KG1 (cell line): Measurements from ENCODE around the gene USP13.
"Not testable (repeated sequence)": the region's sequence is repeated elsewhere in the genome, so short reads cannot be mapped to it uniquely, and the experiment has no call there.

Experiments used
- DNase-seq: peaks from one replicate; lab custom pipeline; 2025; lab: John Stamatoyannopoulos, UW

USP13 gene

DNA sequence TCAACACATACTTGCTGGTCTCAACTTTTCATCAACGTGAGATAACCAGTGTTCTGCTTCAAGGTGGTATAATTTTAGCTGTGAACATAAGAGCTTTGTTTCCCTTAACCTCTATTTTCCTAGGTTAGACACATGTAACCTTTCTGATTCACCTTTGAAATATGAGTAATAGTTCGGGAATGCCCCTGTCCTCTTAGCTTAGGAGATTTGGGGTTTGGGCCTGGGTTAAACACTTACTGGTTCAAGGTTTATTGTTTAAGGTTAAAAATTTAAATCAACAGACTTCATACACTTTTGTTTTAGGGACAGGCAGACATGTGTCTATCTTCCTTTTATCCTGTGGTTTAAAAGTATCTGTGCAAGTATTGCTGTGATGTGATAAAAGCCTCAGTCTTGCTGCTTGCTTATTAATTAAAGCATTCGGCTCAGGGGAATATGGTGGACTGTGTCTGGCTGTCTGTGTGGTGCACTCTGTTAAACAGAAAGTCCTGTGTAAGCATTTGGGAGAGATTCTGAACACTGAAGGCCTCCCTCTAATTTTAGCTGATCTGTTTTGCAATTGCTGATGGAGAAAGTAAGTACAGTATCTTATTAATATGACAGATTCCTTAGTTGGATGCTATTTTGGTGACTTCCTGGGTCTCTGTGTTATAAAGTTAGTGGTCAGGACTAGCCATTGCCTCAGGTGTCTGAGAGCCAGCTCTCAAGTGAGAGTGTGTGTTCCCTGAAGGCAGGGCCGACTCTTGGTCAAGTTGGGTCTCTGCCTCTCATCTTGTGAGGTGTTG lies 81.8 kb downstream of the USP13 start:
- no peak for DNase-seq

DNA sequence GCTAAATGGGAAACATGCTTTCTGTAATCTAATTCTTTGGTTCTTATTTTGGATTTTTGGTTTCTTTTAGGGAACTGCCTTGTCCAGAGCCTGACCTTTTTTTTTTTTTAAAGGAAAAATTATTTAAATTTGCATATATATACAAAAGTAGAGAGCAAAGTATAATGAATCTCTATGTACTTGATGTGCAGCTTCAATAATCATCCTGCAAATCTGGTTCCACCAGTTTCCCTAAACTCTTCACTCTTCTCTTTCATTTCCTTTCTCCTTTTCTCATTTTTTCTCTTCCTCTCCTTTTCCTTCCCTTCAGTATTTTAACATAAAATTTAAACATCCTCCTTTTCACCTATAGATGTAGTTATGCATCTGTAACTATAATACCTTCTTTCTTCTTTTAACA lies 82.5 kb downstream of the USP13 start:
- no peak for DNase-seq

DNA sequence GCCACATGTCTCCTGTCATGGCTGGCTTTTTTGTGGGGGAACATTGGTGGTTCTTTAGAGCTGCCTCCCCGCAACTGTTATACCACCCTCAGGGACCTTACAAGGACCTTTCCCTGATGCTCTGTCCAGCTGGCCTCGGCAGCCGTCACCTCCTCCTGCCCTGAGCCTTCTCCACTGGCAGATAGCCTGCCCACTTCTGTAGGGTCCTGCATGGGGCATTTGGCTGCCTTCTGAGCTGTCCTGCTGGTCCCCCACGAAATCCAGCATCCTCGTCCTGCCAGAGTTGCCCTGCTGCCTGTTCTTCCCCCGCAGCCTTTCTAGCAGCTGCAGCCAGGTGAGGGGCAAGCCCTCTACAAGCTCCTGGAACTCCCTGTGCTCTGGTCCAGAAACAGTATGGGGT lies 86.2 kb downstream of the USP13 start:
- DNase-seq, result no peak

DNA sequence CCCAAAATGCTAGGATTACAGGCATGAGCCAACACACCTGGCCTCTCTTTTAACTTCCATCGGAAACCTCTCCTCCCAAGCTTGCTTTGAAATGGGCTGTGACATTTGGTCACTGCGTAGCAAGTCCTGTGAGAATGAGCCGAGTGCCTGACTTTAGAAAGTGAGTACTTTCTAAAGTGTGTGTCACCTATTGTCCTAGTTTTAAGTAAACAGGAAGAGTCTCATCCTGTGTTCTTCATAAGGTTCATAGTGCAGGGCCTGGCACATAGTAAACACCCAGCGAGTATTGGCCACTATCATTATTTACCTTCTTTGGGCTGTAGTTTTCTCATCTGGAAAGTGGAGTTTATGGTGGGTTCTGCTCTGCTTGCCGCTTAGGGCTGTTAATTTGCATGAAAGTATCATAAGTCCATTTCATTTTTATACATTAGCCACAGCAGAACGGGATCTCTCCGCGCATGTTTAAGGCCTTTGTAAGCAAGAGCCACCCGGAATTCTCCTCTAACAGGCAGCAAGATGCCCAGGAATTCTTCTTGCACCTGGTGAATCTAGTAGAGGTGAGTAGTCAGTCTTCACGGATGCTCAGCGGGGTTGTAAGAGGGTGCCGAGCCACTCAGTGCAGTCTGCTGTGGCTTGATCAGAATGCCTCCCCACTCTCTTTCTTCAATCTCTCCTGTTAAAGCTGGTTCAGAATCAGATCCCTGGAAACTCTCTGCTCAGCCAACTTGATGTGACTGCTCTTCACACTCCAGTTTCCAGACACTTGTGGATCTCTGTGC lies 87.2 kb downstream of the USP13 start:
- no peak for DNase-seq

DNA sequence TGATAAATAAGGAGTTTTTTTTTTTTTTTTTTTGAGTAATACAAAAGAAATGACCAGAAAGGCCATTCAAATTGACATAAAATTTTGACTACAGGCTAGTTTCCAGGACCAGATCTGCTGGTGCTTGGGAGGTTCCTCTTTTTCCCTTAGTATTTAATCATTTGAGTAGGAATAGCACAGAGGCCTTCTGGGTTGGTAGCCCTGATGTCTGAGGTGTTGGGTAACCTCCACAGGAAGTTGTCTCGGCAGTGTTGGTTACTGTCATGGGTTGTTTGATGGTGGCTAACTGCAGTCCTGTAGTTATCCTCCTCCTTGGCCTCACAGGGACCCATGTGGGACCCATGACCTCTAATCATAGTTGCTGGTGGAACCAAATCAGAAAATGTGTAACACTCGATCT lies 91.1 kb downstream of the USP13 start:
- DNase-seq, result no peak

DNA sequence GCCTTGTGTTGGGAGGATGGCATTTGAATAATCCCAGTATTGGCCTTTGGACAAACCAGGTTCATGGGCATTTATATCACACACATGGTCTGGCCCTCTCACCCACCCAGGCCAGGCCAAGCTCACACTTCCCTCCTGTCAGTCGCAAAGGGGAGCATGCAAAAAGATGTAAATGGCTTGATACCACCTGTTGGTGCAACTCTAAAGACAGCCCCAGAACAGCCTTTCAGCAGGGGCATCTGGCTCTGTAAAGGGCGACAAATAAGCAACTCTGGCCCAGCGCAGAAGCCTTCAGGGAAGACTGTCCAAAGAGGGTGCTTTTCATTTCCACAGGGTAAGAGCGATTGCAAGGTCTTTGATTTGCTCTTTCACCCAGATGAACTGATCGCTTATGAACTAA lies 91.8 kb downstream of the USP13 start:
- no peak for DNase-seq

DNA sequence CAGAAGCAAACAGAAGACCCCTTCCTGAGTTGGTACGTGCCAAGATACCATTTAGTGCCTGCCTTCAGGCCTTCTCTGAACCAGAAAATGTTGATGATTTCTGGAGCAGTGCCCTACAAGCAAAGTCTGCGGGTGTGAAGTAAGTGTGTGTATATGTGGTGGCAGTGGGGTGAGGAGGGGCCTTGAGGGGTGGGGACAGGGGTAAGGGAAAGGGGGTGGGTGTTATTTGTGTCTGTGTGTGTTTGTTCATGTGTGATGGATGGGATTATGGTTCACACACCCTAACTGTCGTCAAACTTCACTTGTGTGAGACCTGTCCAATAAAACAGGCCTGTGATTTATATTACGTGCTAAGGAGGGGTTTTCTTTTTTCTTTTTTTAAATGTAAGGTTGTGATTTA lies 92.2 kb downstream of the USP13 start:
- no peak for DNase-seq

DNA sequence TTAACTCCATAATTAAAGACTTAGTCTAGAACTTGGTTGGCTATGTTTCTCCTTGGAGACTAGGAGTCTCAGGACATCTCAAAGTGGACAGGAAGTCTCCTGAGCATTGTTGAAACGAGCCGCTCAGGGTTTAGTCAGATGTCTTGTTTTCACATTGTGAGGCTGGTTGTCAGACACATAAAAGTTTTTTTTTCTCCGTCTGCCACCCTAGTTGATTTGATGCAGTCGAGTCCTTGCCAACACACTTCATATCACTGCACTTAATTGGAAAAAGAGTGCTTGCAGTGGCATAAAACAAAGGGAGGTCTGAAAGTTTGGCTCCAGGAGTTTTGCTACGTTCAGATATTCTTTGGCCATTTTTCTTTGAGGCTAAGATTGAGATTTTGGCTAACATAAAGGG lies 92.9 kb downstream of the USP13 start:
- no peak for DNase-seq

DNA sequence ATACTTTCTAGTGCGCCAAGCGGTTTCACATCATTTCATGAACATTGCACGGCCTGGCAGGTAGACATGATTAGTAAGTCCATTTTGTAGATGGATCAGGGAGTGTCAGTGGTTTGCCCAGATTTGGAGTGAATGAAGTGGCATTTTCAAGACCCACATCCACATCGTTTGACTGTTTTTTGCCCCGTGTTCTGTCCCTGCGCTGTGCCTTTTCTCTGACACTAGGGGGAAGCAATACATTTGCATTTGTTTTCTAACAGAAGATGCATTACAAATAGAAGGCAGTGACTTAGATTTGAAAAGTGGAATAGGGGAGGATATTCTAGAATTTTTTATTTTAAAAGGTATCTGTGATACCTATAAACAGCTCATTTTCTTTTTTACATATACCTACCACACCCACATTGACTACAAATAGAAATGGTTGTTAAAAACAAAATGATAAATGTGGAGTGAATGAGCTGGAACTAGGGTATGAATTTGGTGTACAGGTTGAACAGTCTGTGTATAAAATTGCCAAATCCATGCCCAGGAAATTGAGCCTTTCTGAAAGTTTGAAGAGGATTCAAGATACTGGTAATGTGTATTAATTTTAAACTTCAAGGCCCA lies 98.0 kb downstream of the USP13 start:
- DNase-seq, result no peak

DNA sequence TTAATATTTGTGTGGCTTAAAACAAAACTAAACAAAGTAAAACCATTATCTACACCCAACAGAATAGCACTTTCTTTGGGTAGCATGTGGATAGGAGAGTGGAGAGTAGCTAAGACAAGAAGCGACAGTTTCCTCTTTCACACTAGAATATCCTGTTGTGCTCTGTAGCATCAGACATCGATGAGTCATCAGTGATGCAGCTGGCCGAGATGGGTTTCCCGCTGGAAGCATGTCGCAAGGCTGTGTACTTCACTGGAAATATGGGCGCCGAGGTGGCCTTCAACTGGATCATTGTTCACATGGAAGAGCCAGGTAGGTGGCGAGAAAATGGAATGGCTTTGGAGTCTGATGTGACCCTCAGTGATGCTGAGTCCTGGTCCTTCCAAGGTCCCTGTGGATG lies 108.1 kb downstream of the USP13 start:
- DNase-seq, result no peak

DNA sequence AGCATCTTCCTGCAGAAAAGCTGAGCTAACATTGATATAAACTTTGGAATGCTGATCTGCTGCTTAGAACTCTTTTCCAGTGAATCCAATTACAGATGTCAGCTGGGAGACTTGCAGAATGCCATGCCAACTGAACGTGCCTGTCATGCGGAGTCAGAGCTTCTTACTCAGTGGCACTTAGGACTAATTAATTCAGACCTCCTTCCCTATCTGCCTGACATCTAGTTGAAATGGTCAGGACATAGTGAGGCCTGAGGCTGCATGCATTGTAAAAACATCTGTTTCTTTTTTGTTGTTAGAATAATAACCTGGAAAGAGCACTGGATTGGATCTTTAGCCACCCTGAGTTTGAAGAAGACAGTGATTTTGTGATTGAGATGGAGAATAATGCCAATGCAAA lies 112.6 kb downstream of the USP13 start:
- no peak for DNase-seq

DNA sequence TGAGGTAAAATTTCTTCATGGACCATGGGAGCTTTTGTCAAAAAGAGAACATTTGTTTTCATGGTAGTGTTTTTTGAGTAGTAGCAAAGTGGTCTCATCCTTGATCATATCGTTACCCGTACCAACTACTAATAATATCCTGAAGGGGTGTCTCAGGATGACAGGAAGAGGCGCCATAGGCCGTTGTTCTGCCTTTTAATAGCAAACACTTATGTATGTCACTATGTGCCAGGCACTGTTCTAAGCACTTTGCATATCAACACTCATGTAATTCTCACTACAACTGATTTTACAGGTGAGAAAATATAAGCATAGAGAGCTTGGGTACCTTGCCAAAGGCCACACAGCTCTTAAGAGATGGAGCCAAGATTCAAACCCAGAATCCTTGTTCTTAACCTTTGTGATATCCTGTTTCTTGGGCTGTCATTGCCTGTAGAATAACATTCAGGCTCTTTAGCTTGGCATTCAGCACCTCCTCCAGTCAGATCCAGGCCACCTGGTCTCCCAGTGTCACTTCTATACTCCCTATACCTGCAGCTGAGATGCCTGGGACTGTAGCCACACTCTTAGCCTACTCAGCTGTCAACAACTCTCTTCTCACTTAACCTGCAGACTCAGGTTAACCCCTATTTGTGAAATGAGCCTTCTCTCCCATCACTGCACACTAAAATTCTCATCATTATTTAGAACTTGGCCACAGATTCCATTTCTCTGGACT lies 113.7 kb downstream of the USP13 start:
- no peak for DNase-seq

DNA sequence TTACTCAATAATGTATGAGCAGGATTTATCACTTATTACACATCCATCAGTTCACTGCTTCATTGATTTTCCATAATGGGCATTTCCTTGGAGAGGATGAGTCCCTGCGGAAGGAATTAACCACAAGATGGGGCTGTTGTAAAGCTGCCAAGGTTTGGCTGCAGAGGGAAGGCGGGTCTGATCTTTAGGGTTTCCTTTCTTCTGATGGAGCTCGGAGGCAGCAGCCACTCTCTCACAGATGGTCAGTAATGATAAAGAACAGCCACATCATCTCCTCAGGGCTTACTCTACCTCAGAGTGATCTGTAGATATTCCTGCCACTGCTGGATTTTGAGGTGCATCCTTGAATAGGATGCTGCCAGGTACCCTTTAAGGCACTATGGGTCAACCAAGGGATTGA lies 115.2 kb downstream of the USP13 start:
- DNase-seq, result no peak

DNA sequence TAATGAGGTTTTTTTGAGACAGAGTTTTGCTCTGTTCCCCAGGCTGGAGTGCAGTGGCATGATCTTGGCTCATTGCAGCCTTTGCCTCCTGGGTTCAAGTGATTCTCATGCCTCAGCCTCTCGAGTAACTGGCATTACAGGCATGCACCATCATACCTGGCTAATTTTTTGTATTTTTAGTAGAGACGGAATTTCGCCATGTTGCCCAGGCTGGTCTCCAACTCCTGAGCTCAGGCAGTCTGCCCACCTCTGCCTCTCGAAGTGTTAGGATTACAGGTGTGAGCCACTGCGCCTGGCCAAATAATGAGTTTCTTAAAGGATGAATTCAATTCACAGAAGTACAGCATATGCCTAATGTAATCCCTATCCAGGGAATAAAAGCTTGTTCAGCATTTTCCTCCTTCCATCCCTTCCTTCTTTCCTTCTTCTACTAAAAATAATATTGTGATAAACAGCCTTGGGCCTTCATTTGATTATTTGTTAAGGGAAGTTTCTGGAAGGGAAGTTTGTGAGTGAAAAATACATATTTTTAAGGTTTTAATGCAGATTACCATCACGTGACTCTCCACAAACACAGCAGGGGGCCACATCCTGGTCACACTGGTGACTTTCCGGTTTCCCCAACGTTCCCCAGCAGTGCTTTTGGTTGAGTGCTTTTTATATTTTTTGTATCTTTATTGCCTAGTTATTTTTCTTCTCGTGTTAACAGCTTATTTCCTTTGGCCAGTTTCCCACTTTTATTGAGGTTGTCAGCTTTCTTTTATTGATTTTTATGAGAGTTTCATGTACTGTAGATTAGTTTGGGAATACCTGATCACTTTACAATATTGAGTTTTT lies 116.8 kb downstream of the USP13 start:
- DNase-seq, result no peak

DNA sequence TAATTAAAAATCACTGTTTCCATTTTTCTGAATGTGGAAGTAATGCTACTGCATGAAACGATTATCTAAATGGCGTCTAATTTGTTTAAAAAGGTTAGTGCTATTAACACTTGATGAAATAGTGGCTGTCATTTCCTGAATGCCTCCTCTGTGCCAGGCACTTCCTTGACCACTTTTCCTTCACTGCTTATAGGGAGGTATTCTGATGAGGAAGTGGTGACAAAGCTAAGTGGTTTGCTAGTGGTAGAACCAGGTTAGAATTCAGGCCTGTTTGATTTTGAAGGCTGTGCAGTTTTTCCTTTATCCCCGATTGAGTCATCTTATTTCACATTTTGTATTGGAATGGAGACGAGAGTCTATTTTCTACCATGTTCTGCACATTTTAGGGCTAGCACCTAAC lies 119.0 kb downstream of the USP13 start:
- DNase-seq, result no peak

DNA sequence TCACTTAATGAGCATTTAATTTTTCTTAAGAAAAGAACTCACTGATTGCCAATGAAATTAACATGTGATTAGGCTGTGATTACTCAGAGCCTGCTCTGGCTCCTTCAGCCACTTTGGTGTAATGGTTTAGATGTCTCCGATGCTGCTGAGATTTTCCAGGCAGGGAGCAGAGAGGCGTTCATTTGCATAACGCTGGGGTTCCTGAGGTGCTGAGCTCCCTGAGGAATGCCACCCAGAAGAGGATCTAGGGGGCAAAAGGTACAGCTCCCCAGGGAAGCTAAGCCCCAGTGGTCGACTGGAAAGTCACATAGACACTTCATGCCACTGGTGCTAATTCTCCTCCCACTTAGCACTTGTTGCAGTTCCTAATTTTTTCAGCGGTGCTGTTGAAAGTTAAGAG lies 119.5 kb downstream of the USP13 start:
- DNase-seq, result no peak

DNA sequence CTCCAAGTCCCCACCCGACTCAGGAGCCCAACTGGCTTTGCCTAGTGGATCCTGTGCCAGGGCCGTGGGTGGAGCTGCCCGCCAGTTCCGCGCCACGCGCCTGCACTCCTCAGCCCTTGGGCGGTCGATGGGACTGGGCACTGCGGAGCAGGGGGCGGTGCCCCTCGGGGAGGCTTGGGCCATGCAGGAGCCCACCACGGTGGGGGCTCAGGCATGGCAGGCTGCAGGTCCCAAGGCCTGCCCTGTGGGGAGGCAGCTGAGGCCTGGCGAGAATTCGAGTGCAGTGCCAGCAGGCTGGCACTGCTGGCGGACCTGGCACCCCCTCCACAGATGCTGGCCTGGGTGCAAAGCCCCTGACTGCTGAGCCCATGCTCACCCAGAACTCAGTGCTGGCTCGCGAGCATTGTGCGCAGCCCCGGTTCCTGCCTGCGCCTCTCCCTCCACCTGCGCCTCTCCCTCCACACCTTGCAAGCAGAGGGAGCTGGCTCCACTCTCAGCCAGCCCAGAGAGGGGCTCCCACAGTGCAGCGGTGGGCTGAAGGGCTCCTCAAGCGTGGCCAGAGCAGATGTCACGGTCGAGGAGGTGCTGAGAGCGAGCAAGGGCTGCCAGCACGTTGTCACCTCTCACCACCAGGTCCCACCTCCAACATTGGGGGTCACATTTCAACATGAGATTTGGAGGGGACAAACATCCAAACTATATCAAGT lies 122.7 kb downstream of the USP13 start:
- DNase-seq, result no peak

DNA sequence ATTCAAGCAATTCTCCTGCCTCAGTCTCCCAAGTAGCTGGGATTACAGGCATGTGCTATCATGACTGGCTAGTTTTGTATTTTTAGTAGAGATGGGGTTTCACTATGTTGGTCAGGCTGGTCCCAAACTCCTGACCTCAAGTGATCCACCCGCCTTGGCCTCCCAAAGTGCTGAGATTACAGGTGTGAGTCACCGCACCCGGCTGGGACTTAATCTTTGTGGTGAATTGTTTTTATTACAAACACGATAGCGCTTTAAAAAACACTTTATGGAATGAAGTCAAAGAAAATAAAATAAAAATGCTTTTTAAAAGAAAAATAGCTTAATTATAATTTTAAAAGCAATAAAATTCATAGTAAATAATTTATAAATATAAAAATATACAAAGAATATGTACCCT lies 130.0 kb downstream of the USP13 start:
- not testable (repeated sequence) for DNase-seq

DNA sequence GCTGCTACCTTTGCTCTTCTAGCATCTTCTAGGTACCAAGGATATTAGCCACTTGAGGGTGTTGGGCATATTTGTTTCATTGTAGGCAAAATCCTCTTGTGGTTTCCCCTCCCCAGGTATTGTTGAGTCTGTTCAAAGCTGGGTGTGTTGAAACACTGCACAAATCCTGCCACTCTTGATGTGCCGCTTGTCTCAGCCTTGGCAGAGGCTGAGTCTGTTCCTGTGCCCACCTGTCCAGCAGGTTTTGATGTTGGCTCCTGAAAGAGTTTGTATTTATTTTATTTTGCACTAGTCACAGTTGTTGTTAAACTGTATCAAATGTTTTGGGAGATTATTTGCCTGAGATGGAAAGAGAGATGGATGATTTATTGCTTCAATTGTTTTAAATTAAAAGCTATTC lies 136.2 kb downstream of the USP13 start:
- DNase-seq, result no peak

DNA sequence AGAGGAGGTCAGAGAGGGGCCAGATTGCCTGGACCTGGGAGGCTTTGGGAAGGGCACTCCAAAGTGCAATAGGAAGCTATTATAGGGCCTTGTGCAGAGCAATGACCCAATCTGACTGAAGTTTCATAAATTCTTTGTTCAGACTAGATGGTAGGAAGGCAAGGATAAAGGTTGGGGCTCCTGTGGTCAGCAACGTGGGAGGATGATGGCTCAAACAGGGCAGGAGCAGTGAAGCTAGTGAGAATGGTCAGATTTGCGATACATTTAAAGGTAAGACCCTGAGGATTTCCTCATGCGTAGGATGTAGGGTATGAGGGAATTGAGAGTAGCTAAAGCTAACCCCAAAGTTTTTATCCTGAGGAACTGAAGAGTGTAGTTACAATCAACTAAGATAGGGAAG lies 139.0 kb downstream of the USP13 start:
- DNase-seq, result no peak

DNA sequence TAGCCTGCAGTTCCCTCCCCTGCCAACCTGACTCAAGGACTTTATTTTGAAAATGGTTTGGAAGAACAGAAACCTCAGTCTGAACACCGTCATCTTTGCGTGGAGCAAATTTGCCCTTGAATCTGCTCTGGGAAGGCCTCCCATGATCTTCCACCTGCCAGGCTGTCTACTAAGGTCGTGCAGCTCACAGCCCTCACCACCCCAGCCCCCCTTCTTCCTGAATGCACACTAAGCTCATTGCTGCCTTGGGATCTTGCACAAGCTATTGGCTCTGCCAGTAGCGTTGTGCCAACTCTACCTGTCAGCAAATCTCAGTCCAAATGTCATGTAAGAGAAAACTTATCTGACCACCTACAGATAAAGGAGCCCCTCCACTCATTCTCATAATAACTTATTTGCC lies 141.5 kb downstream of the USP13 start:
- DNase-seq, result no peak
